H1 (cell line): ENCODE results near the gene RNF157. TPM values are rescaled to one million over a fixed set of nuclear protein-coding genes. Genes with fewer than 3 reads are reported as not detected.
"Not testable (repeated sequence)": the region's sequence is repeated elsewhere in the genome, so short reads cannot be mapped to it uniquely, and the experiment has no call there.

Source experiments
- CTCF ChIA-PET: fragments of 300-600 bp; sonication (Branson Sonifier 250); formaldehyde crosslinking; loops from one replicate; lab custom pipeline; 2021; ENCODE audit not compliant: partially characterized antibody; lab: Charles Lee
- POLR2A ChIA-PET: fragments of 300-600 bp; sonication (Branson Sonifier 250); formaldehyde crosslinking; loops from one replicate; lab custom pipeline; 2021; ENCODE audit warnings: inconsistent platforms; ENCODE audit not compliant: partially characterized antibody; lab: Charles Lee
- DNase-seq, 2 experiments: peaks; one replicate each; pipeline versions ENCODE4 v3.0.0 to v3.0.0-alpha.2; 2010 to 2022; ENCODE audit warnings: low spot score in 2 of 2, low read depth in 1 of 2, mixed read lengths in 1 of 2
- FAIRE-seq: peaks from 2 replicates; lab custom pipeline; 2011; peaks lifted over from hg19 to GRCh38; lab: Jason Lieb, UNC
- H2AFZ ChIP-seq: 2 replicates; pipeline ENCODE4 v1.8.1; 2012; ENCODE audit warnings: low read length, inconsistent platforms
- H2AK5ac ChIP-seq: 2 replicates; pipeline ENCODE4 v1.6.1; 2013; ENCODE audit warnings: low read depth, low read length
- H2BK120ac ChIP-seq: replicated peaks from 2 replicates; pipeline ENCODE3; 2013; ENCODE audit warnings: low read depth, low read length, inconsistent platforms
- H2BK12ac ChIP-seq: 2 replicates; pipeline ENCODE4 v1.6.1; 2013; ENCODE audit warnings: low read depth, low read length
- H2BK15ac ChIP-seq: 2 replicates; pipeline ENCODE4 v1.6.1; 2013; ENCODE audit warnings: low read length
- H2BK20ac ChIP-seq: 2 replicates; pipeline ENCODE4 v1.6.1; 2013; ENCODE audit warnings: low read length
- H2BK5ac ChIP-seq: 2 replicates; pipeline ENCODE4 v1.6.1; 2013; ENCODE audit warnings: low read depth, low read length
- H3K14ac ChIP-seq: 2 replicates; pipeline ENCODE4 v1.6.1; 2013; ENCODE audit warnings: inconsistent platforms; ENCODE audit not compliant: insufficient read length
- H3K18ac ChIP-seq: 2 replicates; pipeline ENCODE4 v1.6.1; 2013; ENCODE audit warnings: low read length; ENCODE audit errors: extremely low read depth
- H3K23ac ChIP-seq: 2 replicates; pipeline ENCODE4 v1.6.1; 2013; ENCODE audit warnings: inconsistent platforms; ENCODE audit not compliant: insufficient read length
- H3K23me2 ChIP-seq: 2 replicates; pipeline ENCODE4 v1.6.1; 2013; ENCODE audit warnings: low read depth, low read length
- H3K27ac ChIP-seq: 2 replicates; pipeline ENCODE4 v1.6.1; 2011; ENCODE audit warnings: low read depth, low read length, inconsistent platforms
- H3K27me3 ChIP-seq, 4 experiments: replicated peaks in 1 of 4; 1 replicate in 1 of 4; 2 replicates in 3 of 4; pipeline versions ENCODE4 v1.6.1 to v1.8.1; 2011 to 2013; ENCODE audit warnings: low read length in 3 of 4, mild to moderate bottlenecking in 3 of 4, inconsistent platforms in 2 of 4, mixed read lengths in 2 of 4, moderate library complexity in 1 of 4; ENCODE audit not compliant: control insufficient read depth in 3 of 4, insufficient read depth in 3 of 4; ENCODE audit errors: extremely low read depth in 1 of 4
- H3K36me3 ChIP-seq, 4 experiments: 2 replicates each; pipeline versions ENCODE4 v1.6.1 to v1.8.1; 2011 to 2013; ENCODE audit warnings: mild to moderate bottlenecking in 4 of 4, low read length in 3 of 4, moderate library complexity in 2 of 4, control low read depth in 1 of 4, inconsistent platforms in 1 of 4; ENCODE audit not compliant: insufficient read depth in 4 of 4, control insufficient read depth in 2 of 4
- H3K4ac ChIP-seq: replicated peaks from 2 replicates; pipeline ENCODE3; 2013; ENCODE audit warnings: low read length, low read depth, mixed read lengths, inconsistent platforms; ENCODE audit not compliant: insufficient read length
- H3K4me1 ChIP-seq, 4 experiments: replicated peaks in 1 of 4; 1 replicate in 1 of 4; 2 replicates in 3 of 4; pipeline versions ENCODE4 v1.6.1 to v1.8.1; 2011 to 2013; ENCODE audit warnings: low read length in 3 of 4, inconsistent platforms in 2 of 4, mixed read lengths in 1 of 4; ENCODE audit not compliant: insufficient read depth in 4 of 4, control insufficient read depth in 3 of 4
- H3K4me2 ChIP-seq, 2 experiments: 2 replicates each; pipeline versions ENCODE4 v1.6.1 to v1.8.1; 2011 to 2013; ENCODE audit warnings: low read depth in 2 of 2, low read length in 2 of 2, control low read depth in 1 of 2, inconsistent platforms in 1 of 2, mild to moderate bottlenecking in 1 of 2; ENCODE audit not compliant: insufficient read depth in 1 of 2
- H3K4me3 ChIP-seq, 4 experiments: fragments of 200-600, 300-600 bp in 1 of 4; sonication (generic), shearing (Covaris generic), sonication (Bioruptor Twin) in 1 of 4; 2 replicates each; pipeline versions ENCODE4 v1.5.1 to v1.8.1; 2011 to 2016; ENCODE audit warnings: low read length in 4 of 4, low read depth in 3 of 4, control low read depth in 2 of 4, inconsistent platforms in 2 of 4, mild to moderate bottlenecking in 2 of 4, mixed read lengths in 1 of 4, moderate library complexity in 1 of 4; ENCODE audit not compliant: insufficient read depth in 2 of 4; ENCODE audit errors: extremely low read depth in 1 of 4
- H3K56ac ChIP-seq: replicated peaks from 2 replicates; pipeline ENCODE3; 2013; ENCODE audit warnings: low read depth, mild to moderate bottlenecking, mixed read lengths, low read length, inconsistent platforms; ENCODE audit not compliant: insufficient read length
- H3K79me1 ChIP-seq: 2 replicates; pipeline ENCODE4 v1.6.1; 2013; ENCODE audit warnings: low read depth, low read length, control low read depth
- H3K79me2 ChIP-seq, 2 experiments: 2 replicates each; pipeline versions ENCODE4 v1.6.1 to v1.8.1; 2012 to 2013; ENCODE audit warnings: low read length in 2 of 2, mild to moderate bottlenecking in 2 of 2, inconsistent platforms in 1 of 2; ENCODE audit not compliant: insufficient read depth in 2 of 2, control insufficient read depth in 1 of 2
- H3K9ac ChIP-seq, 4 experiments: replicated peaks in 1 of 4; 1 replicate in 1 of 4; 2 replicates in 3 of 4; pipeline versions ENCODE4 v1.6.1 to v1.8.1; 2011 to 2013; ENCODE audit warnings: low read depth in 3 of 4, low read length in 3 of 4, control low read depth in 2 of 4, mild to moderate bottlenecking in 2 of 4, moderate library complexity in 2 of 4, inconsistent platforms in 1 of 4; ENCODE audit errors: extremely low read depth in 1 of 4
- H3K9me3 ChIP-seq, 2 experiments: 2 replicates each; pipeline versions ENCODE4 v1.6.1 to v1.8.1; 2012 to 2013; ENCODE audit warnings: mild to moderate bottlenecking in 2 of 2, moderate library complexity in 2 of 2, control low read depth in 1 of 2, inconsistent platforms in 1 of 2, low read depth in 1 of 2, low read length in 1 of 2, mixed read lengths in 1 of 2; ENCODE audit not compliant: insufficient read depth in 2 of 2
- H4K20me1 ChIP-seq, 2 experiments: replicated peaks in 1 of 2; 2 replicates each; pipeline versions ENCODE3 to v1.8.1; 2011 to 2013; ENCODE audit warnings: inconsistent platforms in 2 of 2, low read length in 2 of 2, mild to moderate bottlenecking in 1 of 2; ENCODE audit not compliant: insufficient read depth in 2 of 2, control insufficient read depth in 1 of 2
- H4K5ac ChIP-seq: 2 replicates; pipeline ENCODE4 v1.6.1; 2013; ENCODE audit warnings: low read length, low read depth, mixed read lengths, inconsistent platforms; ENCODE audit not compliant: insufficient read length
- H4K8ac ChIP-seq: 2 replicates; pipeline ENCODE4 v1.8.0; 2013; ENCODE audit warnings: mild to moderate bottlenecking, moderate library complexity, low read length, inconsistent platforms; ENCODE audit not compliant: insufficient read depth; ENCODE audit errors: extremely low read depth
- H4K91ac ChIP-seq: replicated peaks from 2 replicates; pipeline ENCODE3; 2013; ENCODE audit warnings: low read length, mixed read lengths, inconsistent platforms; ENCODE audit not compliant: insufficient read length
- WGBS, 2 experiments: shearing (Covaris generic) in 1 of 2; methylation state at CpG; one replicate each; pipeline versions ENCODE4 v1.1.6 to v1.1.7; 2013 to 2015; ENCODE audit warnings: low lambda C conversion rate in 2 of 2, mixed read lengths in 2 of 2, inconsistent platforms in 1 of 2, low coverage in 1 of 2, missing lambda C conversion rate in 1 of 2; ENCODE audit not compliant: insufficient replicate concordance in 2 of 2, insufficient coverage in 1 of 2, insufficient read length in 1 of 2; ENCODE audit errors: extremely low coverage in 1 of 2, missing lambda C conversion rate in 1 of 2; 5-methylcytosine and 5-hydroxymethylcytosine counted together
- polyA plus RNA-seq, 7 experiments: library from polyadenylated mRNA; depleted of rRNA in 3 of 7; stranded (reverse) in 5 of 7; unstranded in 2 of 7; fragments of >200 nt in 5 of 7; fragments of 200-250 nt in 2 of 7; gene quantifications; 1 replicate in 5 of 7; 2 replicates in 1 of 7; 4 replicates in 1 of 7; pipeline versions ENCODE4 v1.2.1 to v1.2.3, GENCODE V29; 2011 to 2013; ENCODE audit warnings: missing spikeins in 2 of 7, mixed read lengths in 2 of 7
- total RNA-seq: library from RNA; stranded (reverse); fragmentation: NEBNext Ultra II Directional; extraction: Animal tissue kit (Norgen Biotek cat#: 25700); gene quantifications from 2 replicates; pipeline ENCODE4 v1.2.1, GENCODE V29; 2021

The RNF157 gene
- total and polyA plus RNA-seq, 2 of the 8 experiments (the other 6 are each of a cell fraction or from before 2014, with no cell fraction given) = 13.4 to 16.7 TPM

DNA sequence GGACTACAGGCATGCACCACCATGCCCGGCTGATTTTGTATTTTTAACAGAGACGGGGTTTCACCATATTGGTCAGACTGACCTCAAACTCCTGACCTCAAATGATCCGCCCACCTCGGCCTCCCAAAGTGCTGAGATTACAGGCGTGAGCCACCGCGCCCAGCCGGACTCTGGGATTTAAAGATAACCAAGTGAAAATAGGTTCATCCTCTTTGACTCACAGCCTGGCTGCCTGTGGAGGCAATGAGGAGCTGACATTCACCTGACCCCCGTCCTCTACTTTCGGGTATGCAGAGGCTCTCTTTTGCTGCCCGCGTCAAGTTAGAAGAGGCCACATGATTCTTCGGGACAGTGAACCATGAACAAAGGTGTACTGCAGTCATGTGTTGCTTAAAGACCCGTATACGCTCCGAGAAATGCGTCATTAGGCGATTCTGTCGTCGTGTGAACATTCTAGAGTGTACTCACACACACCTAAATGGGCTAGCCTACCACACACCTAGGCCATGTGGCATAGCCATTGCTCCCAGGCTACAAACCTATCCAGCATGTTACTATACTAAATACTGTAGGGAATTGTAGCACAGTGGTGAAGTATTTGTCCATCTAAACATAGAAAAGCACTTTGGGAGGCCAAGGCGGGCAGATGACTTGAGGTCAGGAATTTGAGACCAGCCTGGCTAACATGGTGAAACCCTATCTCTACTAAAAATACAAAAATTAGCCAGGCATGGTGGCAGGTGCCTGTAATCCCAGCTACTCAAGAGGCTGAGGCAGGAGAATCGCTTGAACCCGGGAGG is 12.9 kb upstream of the RNF157 start:
- CTCF ChIA-PET = interaction anchor here (0.6 to 2.5 kb wide), 2 partner anchors 26 to 188 kb away, joined by 3 to 14 read pairs; no protein-coding TSS in a partner anchor
- not testable (repeated sequence) for H3K79me2 ChIP-seq, H3K56ac ChIP-seq, DNase-seq, H3K23me2 ChIP-seq, H3K36me3 ChIP-seq, H3K14ac ChIP-seq, H3K79me1 ChIP-seq, H4K91ac ChIP-seq, H3K4me2 ChIP-seq, H2BK5ac ChIP-seq, H2BK20ac ChIP-seq, H4K8ac ChIP-seq, H3K23ac ChIP-seq, H3K27me3 ChIP-seq, H3K4me3 ChIP-seq, H2BK12ac ChIP-seq, H2AFZ ChIP-seq, H3K9me3 ChIP-seq, H3K27ac ChIP-seq, H2BK120ac ChIP-seq, H3K4ac ChIP-seq, H3K4me1 ChIP-seq, FAIRE-seq, H4K20me1 ChIP-seq, H4K5ac ChIP-seq, H3K9ac ChIP-seq, H3K18ac ChIP-seq
- Histone ChIP-seq H2BK15ac (peak overlapping the region; percentile 53; the same call in 1 of the 2 replicates), H2AK5ac (0 out of 2 replicates have a peak overlapping the region, but pooled peaks have one; percentile 53)
- 94% methylated on average over 23 of the region's 23 CpGs; no CpG with 5 or more reads in 1 of the 2 experiments for WGBS, 2 experiments
- POLR2A ChIA-PET = interaction anchor here (1.7 kb wide), 1 partner anchor 10 kb away, joined by 3 read pairs; no protein-coding TSS in a partner anchor
